HCT116 (cell line): ENCODE data around the gene GTPBP2.

Experiments used
- CTCF ChIP-seq, 3 experiments: fragments of 200-600 bp in 1 of 3; sonication (generic) in 1 of 3; IDR thresholded peaks in 2 of 3; conservative IDR thresholded peaks in 1 of 3; 2 replicates each; pipeline ENCODE4 v1.5.1; 2012 to 2017; ENCODE audit warnings: low read depth in 2 of 3, low read length in 2 of 3, antibody characterized with exemption in 1 of 3, borderline replicate concordance in 1 of 3, control low read depth in 1 of 3, mild to moderate bottlenecking in 1 of 3, mixed read lengths in 1 of 3, mixed run types in 1 of 3, moderate library complexity in 1 of 3; ENCODE audit not compliant: insufficient read depth in 1 of 3
- POLR2A ChIP-seq: IDR thresholded peaks from 2 replicates; pipeline ENCODE4 v1.7.0; 2011; ENCODE audit warnings: borderline replicate concordance; ENCODE audit not compliant: insufficient read depth, insufficient read length; ENCODE audit errors: extremely low read depth
- POLR2AphosphoS5 ChIP-seq: IDR thresholded peaks from 2 replicates; pipeline ENCODE4 v1.6.1; 2011; ENCODE audit warnings: mild to moderate bottlenecking, low read depth, low read length, moderate library complexity
- TCF7L2 ChIP-seq: IDR thresholded peaks from 2 replicates; pipeline ENCODE4 v1.7.0; 2011; ENCODE audit warnings: borderline replicate concordance, inconsistent platforms; ENCODE audit not compliant: insufficient read depth, insufficient read length; ENCODE audit errors: extremely low read depth

GRCh38 chr6:43570876-43571441 is 58.1 kb downstream of the GTPBP2 start:
- no peak for TF ChIP-seq TCF7L2
- no peak for TF ChIP-seq CTCF (IDR thresholded peaks at IDR 0.05 in 2 of 3, conservative IDR thresholded peaks at IDR 0.05 in 1 of 3; ENCODE audit: borderline replicate concordance in 1 of 3, insufficient read depth in 1 of 3, low read depth in 2 of 3, low read length in 2 of 3)
- no peak for TF ChIP-seq POLR2A
- TF ChIP-seq POLR2AphosphoS5, result no peak
